HG03565 (cell line): ENCODE measurements around the gene MEGF6.
"Not testable (repeated sequence)": the region's sequence is repeated elsewhere in the genome, so short reads cannot be mapped to it uniquely, and the experiment has no call there.

Source experiments
- ATAC-seq: cut with Tn5 transposase; IDR thresholded peaks from one replicate; pipeline ENCODE4 v1.9.1; 2021; ENCODE audit warnings: mild to moderate bottlenecking, moderate library complexity; ENCODE audit not compliant: unreplicated experiment

The MEGF6 gene

GRCh38 chr1:3594706-3595377 is 16.5 kb downstream of the MEGF6 start:
- ATAC-seq = no peak

- no peak for ATAC-seq
Measured at GRCh38 chr1:3593745-3594144, 17.6 kb downstream of the MEGF6 start.

- no peak for ATAC-seq
Measured at GRCh38 chr1:3593334-3593733, 18.0 kb downstream of the MEGF6 start.

- ATAC-seq = no peak
Measured at GRCh38 chr1:3590951-3591865, 20.1 kb downstream of the MEGF6 start.

GRCh38 chr1:3590139-3590763 is 21.1 kb downstream of the MEGF6 start:
- ATAC-seq = no peak

GRCh38 chr1:3588395-3588794 is 22.9 kb downstream of the MEGF6 start:
- no peak for ATAC-seq

- no peak for ATAC-seq
Measured at GRCh38 chr1:3586986-3587759, 24.1 kb downstream of the MEGF6 start.

GRCh38 chr1:3585940-3586568 is 25.3 kb downstream of the MEGF6 start:
- no peak for ATAC-seq

- ATAC-seq = not testable (repeated sequence)
Measured at GRCh38 chr1:3585353-3585868, 25.9 kb downstream of the MEGF6 start.

- ATAC-seq = no peak
Measured at GRCh38 chr1:3584915-3585314, 26.4 kb downstream of the MEGF6 start.

GRCh38 chr1:3583751-3584150 is 27.6 kb downstream of the MEGF6 start:
- ATAC-seq = not testable (repeated sequence)

- no peak for ATAC-seq
Measured at GRCh38 chr1:3581296-3582036, 29.8 kb downstream of the MEGF6 start.

- ATAC-seq = no peak
Measured at GRCh38 chr1:3580231-3580630, 31.1 kb downstream of the MEGF6 start.

GRCh38 chr1:3579626-3580025 is 31.7 kb downstream of the MEGF6 start:
- no peak for ATAC-seq

GRCh38 chr1:3578906-3579305 is 32.4 kb downstream of the MEGF6 start:
- ATAC-seq = no peak

GRCh38 chr1:3578433-3578805 is 32.9 kb downstream of the MEGF6 start:
- ATAC-seq = no peak

GRCh38 chr1:3577711-3578432 is 33.4 kb downstream of the MEGF6 start:
- ATAC-seq = no peak

GRCh38 chr1:3577300-3577699 is 34.0 kb downstream of the MEGF6 start:
- no peak for ATAC-seq

- no peak for ATAC-seq
Measured at GRCh38 chr1:3575993-3576392, 35.3 kb downstream of the MEGF6 start.
